Lung (tissue), 12 donors: ENCODE data around the gene HTR1D. TPM values are rescaled to one million over a fixed set of nuclear protein-coding genes. Genes with fewer than 3 reads are reported as not detected.
A peak's percentile ranks its signal among the peaks of the same experiment; 100 is the strongest.

ENCODE experiments used
- ATAC-seq: fragments of 200-7000 bp; cut with Tn5 transposase; one replicate; pipeline ENCODE4 v1.9.1; 2020; ENCODE audit warnings: moderate number of reproducible peaks; ENCODE audit not compliant: insufficient read depth, low FRiP score
- DNase-seq, 3 donors: peaks; one replicate each; pipeline ENCODE4 v3.0.0-alpha.2; 2013 to 2017
- H3K27ac ChIP-seq, 2 donors: one replicate each; pipeline ENCODE4 v1.5.1; 2013; ENCODE audit warnings: mild to moderate bottlenecking in 2 of 2, moderate library complexity in 2 of 2, control low read depth in 1 of 2, inconsistent platforms in 1 of 2, low read depth in 1 of 2, low read length in 1 of 2
- H3K27me3 ChIP-seq, 3 donors: one replicate each; pipeline ENCODE4 v1.5.1; 2013; ENCODE audit warnings: low read length in 2 of 3; ENCODE audit not compliant: control insufficient read depth in 3 of 3, insufficient read depth in 3 of 3
- H3K36me3 ChIP-seq, 4 donors: one replicate each; pipeline ENCODE4 v1.5.1; 2013; ENCODE audit warnings: low read length in 4 of 4, mild to moderate bottlenecking in 1 of 4, moderate library complexity in 1 of 4; ENCODE audit not compliant: control insufficient read depth in 4 of 4, insufficient read depth in 4 of 4
- H3K4me1 ChIP-seq, 5 donors: one replicate each; pipeline ENCODE4 v1.5.1; 2013; ENCODE audit warnings: low read length in 5 of 5, mild to moderate bottlenecking in 2 of 5, moderate library complexity in 1 of 5; ENCODE audit not compliant: control insufficient read depth in 5 of 5, insufficient read depth in 5 of 5
- H3K4me3 ChIP-seq: one replicate; pipeline ENCODE4 v1.5.1; 2013; ENCODE audit warnings: mild to moderate bottlenecking, control low read depth, moderate library complexity
- H3K9ac ChIP-seq, 2 donors: one replicate each; pipeline ENCODE4 v1.5.1; 2013; ENCODE audit warnings: low read length in 2 of 2, control low read depth in 1 of 2; ENCODE audit not compliant: insufficient read depth in 1 of 2
- H3K9me3 ChIP-seq, 4 donors: one replicate each; pipeline ENCODE4 v1.5.1; 2013; ENCODE audit warnings: low read length in 3 of 4, mild to moderate bottlenecking in 1 of 4, moderate library complexity in 1 of 4; ENCODE audit not compliant: control insufficient read depth in 4 of 4, insufficient read depth in 3 of 4
- WGBS, 2 donors: extraction: QIAGEN DNeasy Blood & Tissue Kit; methylation state at CpG; one replicate each; pipeline ENCODE4 v1.1.7; 2013; 5-methylcytosine and 5-hydroxymethylcytosine counted together
- polyA plus RNA-seq, 2 donors: library from polyadenylated mRNA; stranded (reverse); fragments of 200-250 nt; gene quantifications; one replicate each; pipeline ENCODE4 v1.2.1, GENCODE V29; 2013
- total RNA-seq, 2 donors: library from RNA; depleted of rRNA in 1 of 2; stranded (reverse); fragments of >200 nt in 1 of 2; gene quantifications; one replicate each; pipeline ENCODE4 v1.2.1, GENCODE V29; 2014 to 2021
- TF ChIP-seq, protein P1 (sequence below): IDR thresholded peaks from 2 replicates; pipeline ENCODE4 v1.5.1; 2012; ENCODE audit warnings: mild to moderate bottlenecking; ENCODE audit errors: control extremely low read depth, extremely low read depth
- donor health status: control.
- donor health status: control.
- donor health status: Bipolar disorder and iron deficiency.
- donor health status: healthy.
- donor health status: DM: yes; HTN: yes; CAD: no.

The HTR1D gene
- total and polyA plus RNA-seq, 4 donors, result 0.18 to 0.30 (median 0.25) TPM; not detected in 1

DNA sequence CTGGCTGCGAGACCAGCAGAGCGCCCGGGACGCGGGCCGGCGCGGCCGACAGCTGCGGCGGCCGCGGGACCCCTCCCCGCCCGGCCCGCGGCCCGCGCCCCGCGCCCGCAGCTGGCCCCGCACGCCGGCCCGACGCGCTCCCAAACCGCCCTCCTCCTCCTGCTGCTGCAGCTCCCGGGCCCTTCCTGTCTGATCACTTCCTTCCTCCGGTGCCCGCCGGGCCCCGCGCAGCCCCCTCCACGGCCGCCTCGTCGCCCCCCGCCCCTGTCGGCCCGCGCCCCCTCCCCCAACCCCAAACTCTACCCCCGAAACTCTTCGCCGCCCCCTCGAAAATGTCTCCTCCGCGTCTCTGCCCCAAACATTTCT is 49.2 kb downstream of the HTR1D start:
- 1% methylated on average over 29 to 49 of the region's 49 CpGs for WGBS, 2 donors

DNA sequence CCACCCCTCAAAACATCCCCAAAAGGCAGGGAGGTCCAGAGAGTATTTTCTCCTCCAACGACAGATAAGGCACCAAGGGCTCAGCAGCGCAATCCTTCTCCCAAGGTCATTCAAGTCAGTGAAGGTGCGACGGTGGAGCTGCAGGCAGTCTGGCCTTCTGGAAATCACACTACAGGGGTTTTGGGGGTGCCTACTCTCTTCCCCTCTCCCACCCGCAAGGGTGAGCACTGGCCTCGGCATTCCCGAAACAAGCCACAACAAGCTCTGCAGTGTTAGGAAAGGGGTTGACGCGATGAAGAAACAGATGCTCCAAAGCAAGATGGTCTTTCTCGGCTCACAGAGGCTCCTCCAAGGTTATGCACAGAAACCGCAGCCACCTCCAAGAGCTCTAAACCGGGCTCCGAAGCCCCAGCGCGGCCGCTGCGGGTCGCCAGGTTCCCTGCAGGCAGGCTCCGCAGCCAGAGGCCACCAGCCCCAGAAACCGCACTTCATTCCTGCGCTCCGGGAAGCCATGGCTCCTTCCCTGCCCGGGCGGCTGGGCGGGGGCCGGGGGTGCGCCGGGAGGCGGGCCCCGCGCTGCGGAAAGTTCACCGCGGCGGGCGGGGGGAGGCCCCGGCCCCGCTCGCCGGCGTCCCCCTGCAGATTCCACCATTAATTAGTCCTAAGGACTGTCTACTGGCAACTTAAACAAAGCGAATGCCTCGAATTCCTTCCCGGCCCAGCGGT is 49.8 kb downstream of the HTR1D start:
- H3K9me3 ChIP-seq, result no peaks in the 10 kb centered on the region
- H3K4me1 ChIP-seq, result peaks cover 4 to 21% (median 15%) of the 10 kb centered on the region in 5 donors
- 1 to 2% methylated on average over 42 to 45 of the region's 45 CpGs for WGBS, 2 donors
- no peaks in the 10 kb centered on the region for H3K36me3 ChIP-seq
- H3K27ac ChIP-seq, result peak overlapping the region; percentile 85 to 94
- DNase-seq, result peak; percentile 62 to 69 (median 65)
- H3K4me3 ChIP-seq, result peak overlapping the region; percentile 84
- peak; percentile 21 for ATAC-seq
- TF ChIP-seq, protein P1, sequence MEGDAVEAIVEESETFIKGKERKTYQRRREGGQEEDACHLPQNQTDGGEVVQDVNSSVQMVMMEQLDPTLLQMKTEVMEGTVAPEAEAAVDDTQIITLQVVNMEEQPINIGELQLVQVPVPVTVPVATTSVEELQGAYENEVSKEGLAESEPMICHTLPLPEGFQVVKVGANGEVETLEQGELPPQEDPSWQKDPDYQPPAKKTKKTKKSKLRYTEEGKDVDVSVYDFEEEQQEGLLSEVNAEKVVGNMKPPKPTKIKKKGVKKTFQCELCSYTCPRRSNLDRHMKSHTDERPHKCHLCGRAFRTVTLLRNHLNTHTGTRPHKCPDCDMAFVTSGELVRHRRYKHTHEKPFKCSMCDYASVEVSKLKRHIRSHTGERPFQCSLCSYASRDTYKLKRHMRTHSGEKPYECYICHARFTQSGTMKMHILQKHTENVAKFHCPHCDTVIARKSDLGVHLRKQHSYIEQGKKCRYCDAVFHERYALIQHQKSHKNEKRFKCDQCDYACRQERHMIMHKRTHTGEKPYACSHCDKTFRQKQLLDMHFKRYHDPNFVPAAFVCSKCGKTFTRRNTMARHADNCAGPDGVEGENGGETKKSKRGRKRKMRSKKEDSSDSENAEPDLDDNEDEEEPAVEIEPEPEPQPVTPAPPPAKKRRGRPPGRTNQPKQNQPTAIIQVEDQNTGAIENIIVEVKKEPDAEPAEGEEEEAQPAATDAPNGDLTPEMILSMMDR, result no peak
- H3K9ac ChIP-seq, result peak overlapping the region; percentile 50 to 63
- H3K27me3 ChIP-seq, result no peaks in the 10 kb centered on the region

More for the DNA sequence above, 49.2 kb downstream of the HTR1D start:
- no peaks in the 10 kb centered on the region for H3K9me3 ChIP-seq
- DNase-seq (no peak), ATAC-seq (peak; percentile 49)
- H3K27me3 ChIP-seq, result no peaks in the 10 kb centered on the region
- peak overlapping the region; percentile 84 for H3K4me3 ChIP-seq
- TF ChIP-seq, protein P1, result no peak
- H3K27ac ChIP-seq, result peak overlapping the region; percentile 94
- peaks cover 4 to 21% (median 15%) of the 10 kb centered on the region in 5 donors for H3K4me1 ChIP-seq
- no peaks in the 10 kb centered on the region for H3K36me3 ChIP-seq
- peak overlapping the region; percentile 63 to 68 for H3K9ac ChIP-seq

DNA sequence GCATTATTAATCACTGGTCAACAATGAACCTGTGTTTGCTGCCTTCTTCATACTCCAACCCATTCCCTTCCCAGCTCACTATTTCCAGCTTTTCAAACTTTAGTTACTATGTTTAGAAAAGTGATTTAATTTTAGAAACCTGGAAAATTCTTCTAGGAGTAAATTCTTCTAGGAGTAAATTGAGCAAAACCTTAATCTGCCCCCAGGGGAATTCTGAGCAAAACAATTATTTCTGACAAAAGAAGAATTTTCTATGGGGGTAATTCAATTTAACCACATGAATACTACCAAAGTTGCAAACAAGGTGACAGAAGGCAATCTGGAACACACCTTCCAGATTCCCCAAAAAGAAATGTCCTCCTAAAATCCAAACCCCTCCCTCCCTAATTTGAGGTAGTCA is 50.4 kb downstream of the HTR1D start:
- no peak for ATAC-seq
- peak overlapping the region; percentile 84 for H3K4me3 ChIP-seq
- peaks cover 4 to 21% (median 15%) of the 10 kb centered on the region in 5 donors for H3K4me1 ChIP-seq
- peak overlapping the region; percentile 85 to 94 for H3K27ac ChIP-seq
- TF ChIP-seq, protein P1, result no peak
- no peaks in the 10 kb centered on the region for H3K9me3 ChIP-seq
- no peaks in the 10 kb centered on the region for H3K36me3 ChIP-seq
- H3K27me3 ChIP-seq, result no peaks in the 10 kb centered on the region
- peak overlapping the region in 1 of 2 donors; percentile 50 for H3K9ac ChIP-seq
- no peak for DNase-seq

DNA sequence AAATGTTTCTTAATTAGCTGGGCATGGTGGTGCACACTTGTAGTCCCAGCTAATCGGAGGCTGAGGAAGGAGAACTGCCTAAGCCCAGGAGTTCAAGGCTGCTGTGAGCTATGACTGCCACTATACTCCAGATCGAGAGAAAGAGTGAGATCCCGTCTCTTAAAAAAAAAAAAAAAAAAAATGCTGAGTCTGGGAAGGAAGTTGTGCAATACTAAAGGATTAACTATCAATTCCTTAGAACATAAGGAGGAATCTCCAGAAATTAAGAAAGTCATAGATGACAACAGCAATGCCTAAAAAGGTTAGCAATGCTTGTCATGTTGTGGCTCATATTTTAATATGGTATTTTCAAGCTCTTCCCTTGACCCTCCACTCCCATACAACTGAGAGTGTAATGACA is 53.9 kb downstream of the HTR1D start:
- Histone ChIP-seq H3K4me3 (no peak overlapping the region), H3K9ac (no peak overlapping the region), H3K36me3 (no peaks in the 10 kb centered on the region), H3K9me3 (no peaks in the 10 kb centered on the region), H3K4me1 (peaks cover 3 to 27% (median 11%) of the 10 kb centered on the region in 5 donors), H3K27ac (no peak overlapping the region), H3K27me3 (no peaks in the 10 kb centered on the region)
- ATAC-seq (no peak), DNase-seq (peak in 2 of 3 donors; percentile 29 to 31)
- WGBS, 2 donors, result 50% methylated on average over 3 of the region's 3 CpGs
- TF ChIP-seq, protein P1, result no peak
